Ramos (cell line): ENCODE measurements around the gene RGPD8.
"Not testable (repeated sequence)": the region's sequence is repeated elsewhere in the genome, so short reads cannot be mapped to it uniquely, and the experiment has no call there.

ENCODE experiments used
- in situ Hi-C: fragments of 300-500 bp; cut with MboI; formaldehyde crosslinking; loops from one replicate; pipeline ENCODE4 v1.14.3; 2022; ENCODE audit warnings: low sequenced_read_pairs; ENCODE audit not compliant: unreplicated experiment

Gene RGPD8

DNA sequence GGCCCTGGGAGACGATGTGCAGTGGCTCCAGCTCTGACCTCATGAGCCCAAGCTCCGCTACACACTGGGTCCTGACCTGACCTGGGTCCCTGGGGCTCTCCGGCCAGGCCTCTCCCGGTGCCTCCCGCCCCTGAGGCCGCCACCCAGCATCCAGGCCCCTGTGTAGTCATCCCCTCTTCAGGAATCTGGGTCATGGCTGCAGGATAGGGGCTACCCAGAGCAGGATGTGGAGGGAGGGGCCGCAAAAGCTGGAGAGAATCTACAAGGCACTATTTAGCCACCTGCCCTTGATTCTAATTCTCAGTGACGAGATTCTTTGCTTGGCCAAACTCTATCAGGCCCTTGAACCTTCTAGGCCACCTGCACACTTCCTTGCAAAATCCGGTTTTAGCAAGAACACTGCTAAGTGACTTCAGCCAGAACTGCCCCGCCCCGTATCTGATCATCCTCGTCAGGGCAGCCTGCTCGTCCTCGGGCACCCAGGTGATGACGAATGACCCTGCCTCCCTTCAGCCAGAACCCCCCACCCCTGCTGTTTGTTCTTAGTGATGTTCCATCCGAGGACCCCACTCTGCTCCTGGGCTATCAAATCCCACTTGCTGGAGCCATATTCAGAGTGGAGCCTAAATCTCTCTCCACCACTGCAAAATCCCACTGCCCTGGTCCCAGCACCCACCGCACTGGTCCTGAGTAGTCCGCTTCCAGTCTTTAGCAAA lies 2.4 kb upstream of the RGPD8 start:
- in situ Hi-C loops, result not testable (repeated sequence)

DNA sequence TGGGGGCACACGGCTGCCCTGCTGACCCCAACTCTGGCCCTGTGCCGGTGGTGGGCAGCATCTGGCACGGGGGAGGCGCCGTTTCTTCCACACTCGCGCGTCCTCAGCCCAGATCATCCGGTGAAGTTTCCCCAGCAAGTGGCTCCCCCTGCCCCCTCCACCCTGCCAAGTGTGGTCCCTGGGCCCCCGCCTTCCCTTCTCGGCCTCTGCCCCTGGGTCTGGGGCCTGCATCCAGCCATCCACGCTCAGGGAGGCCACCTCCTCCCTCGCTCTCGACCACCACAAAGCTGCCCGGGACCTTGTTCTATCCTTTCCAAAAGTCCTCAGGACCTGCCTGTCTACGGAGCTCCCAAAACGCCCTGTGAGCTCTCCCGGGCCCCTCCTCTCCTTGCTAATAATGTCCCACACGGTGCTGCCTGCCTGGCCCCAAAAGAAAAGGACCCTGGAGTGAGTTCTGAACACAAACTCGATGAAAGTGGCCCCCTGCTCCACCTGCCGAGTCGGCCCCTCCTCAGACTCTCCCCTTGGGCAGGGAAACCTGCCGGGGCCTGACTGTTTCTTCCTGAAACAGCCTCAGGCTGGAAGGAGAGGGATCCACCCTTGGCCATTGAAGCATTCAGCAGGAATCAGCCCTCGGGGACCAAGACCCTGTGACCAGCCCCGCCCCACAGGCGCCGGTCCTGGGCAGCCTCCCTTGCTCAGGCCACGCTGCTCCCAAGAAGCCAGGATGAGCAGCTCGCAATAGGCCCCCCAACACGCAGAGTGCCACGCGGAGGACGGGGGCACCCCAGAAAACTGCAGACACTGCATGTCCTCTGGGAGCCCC lies 1.7 kb upstream of the RGPD8 start:
- in situ Hi-C loops, result not testable (repeated sequence)

DNA sequence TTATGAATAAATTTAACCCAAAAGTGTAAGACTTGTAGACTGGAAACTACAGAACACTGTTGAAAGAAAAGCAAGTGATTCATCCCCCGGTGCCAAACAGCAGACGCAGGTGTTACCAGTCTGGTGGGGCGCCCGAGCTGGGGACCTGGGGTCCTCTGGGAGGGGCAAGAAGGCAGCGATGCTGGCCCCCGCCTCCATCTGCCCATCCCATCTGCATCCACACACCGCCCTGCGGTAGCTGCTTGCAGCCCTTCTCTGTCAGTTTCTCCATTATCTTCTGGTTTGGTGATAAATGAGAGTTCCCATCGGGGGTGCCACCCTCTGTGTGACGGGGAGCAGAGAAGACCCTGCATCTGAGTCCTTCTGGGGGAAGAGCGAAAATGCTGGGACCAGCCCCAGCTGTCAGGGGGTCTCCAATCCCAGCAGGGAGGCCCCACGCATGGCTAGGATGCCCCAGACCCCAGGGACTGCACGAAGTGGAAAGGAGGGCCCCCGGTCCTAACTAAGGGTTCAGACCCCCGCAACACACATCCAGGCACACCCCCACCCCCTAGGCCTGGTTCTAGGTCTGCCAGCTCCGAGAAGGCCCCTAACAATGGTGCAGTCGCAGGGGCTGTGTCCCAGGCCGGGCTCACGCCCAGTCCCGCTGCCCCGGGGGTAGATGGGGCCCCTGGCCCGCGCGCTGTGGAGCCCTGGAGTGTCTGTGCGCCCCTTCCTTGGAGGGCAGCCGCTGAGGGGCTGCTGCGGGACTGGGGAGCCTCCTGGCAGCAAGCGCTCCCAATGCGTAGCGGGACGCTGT lies 686 bp upstream of the RGPD8 start:
- in situ Hi-C loops, result no loop called here

DNA sequence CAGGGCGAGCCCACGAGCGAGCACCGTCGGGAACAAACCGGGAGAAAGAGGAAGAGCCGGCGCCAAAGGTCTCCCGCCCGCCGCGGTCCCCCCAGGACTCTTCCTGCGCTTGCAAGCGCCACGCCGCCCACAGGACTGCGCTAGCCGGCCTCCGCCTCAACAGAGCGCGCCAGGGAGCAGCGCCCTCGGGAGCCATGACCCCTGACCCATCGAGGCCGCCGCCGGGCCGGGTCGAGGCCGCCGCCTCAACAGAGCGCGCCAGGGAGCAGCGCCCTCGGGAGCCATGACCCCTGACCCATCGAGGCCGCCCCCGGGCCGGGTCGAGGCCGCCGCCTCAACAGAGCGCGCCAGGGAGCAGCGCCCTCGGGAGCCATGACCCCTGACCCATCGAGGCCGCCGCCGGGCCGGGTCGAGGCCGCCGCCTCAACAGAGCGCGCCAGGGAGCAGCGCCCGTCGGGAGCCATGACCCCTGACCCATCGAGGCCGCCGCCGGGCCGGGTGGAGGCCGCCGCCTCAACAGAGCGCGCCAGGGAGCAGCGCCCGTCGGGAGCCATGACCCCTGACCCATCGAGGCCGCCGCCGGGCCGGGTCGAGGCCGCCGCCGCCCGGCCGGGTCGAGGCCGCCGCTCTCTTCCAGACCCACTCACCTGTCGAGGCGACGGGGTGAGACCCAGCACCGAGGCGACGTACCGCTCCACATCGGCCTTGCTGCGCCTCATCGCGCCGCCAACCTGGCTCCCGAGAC lies 538 bp downstream of the RGPD8 start:
- in situ Hi-C loops, result not testable (repeated sequence)

DNA sequence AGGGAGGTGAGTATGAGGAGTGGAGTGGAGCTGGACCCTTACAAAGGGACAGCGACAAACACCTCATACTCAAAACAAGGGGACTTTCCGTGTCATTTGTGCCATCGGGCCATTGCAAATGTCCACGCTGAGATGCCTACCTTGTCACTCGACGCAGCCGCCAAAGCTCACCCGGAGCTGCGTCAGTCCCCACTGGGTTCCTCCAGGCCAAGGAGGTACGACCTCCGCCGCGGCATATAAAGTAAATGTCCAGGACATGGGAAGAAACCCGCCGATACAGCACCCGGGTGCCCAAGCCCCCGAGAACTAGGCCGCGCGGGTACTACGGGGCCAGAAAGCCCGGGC lies 1.1 kb downstream of the RGPD8 start:
- in situ Hi-C loops, result not testable (repeated sequence)

DNA sequence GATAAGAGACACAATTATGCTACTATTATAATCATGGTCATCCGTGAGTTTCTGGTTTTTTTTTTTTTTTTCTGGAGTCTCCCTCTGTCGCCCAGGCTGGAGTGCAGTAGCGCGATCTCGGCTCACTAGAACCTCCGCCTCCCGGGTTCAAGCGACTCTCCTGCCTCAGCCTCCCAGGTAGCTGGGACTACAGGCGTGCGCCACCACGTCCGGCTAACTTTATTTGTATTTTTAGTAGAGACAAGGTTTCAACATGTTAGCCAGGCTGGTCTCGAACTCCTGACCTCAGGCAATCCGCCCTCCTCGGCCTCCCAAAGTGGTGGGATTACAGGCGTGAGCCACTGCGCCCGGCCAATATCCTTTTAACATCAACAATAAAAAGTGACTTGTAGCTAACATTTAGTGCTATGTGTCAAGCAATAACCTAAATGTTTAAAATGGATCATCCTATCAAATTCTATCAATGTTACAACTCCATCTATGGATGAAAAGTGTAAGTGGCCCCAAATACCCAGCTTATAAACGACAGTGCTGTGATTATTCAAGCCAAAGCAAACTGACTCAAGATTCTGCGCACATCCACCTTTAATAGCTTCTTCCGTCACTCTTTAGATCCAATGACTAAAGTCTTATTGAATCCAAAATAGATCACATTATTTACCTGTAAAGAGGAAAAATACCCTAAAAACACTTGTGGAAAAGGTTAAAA lies 1.7 kb downstream of the RGPD8 start:
- in situ Hi-C loops, result not testable (repeated sequence)

DNA sequence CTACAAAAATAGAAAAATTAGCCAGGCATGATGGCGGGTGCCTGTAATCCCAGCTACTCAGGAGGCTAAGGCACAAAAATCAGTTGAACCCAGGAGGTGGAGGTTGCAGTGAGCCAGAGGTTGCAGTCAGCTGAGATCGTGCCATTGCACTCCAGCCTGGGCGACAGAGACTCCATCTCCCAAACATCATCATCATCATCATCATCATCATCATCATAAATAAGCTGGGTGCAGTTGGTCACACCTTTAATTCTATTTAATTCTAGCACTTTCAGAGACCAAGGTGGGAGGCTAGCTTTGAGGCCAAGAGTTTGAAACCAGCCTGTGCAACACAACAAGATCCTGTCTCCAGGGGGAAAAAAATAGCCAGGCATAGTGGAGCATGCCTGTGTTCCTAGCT lies 8.9 kb downstream of the RGPD8 start:
- in situ Hi-C loops, result not testable (repeated sequence)

DNA sequence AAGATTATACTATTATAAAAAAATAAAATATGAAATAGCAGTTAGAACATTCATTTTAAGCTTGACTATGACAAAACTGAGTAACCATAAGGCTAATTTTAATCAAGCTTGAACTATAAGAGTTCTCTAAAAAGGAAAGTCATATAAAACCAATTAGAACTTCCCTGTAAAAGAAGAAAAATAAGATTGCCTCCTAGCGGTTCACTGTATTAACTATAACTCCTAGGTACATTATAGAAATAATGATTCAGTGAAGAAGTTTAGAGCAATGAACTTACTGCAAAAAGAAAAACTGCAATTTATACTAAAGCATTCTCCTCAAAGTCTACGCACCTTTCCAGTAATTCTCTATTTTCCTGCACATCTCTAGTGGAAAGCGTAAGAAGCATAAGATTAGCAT lies 16.6 kb downstream of the RGPD8 start:
- in situ Hi-C loops, result not testable (repeated sequence)

DNA sequence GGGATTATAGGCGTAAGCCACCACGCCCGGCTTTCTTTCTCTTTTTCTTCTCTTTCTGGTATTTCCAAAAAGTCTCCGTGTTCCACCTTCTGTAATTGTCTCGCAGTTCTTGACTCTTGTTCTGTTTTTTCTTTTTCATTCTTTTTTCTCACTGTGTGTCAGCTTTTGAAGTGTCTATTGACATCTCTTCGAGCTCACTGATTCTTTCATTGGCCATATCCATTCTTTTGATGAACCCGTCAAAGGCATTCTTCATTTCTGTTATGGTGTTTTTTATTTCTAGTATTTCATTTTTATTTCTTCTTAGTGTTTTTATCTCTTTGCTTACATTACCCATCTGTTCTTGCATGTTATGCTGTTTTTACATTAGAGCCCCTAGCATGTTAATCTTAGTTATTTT lies 73.4 kb downstream of the RGPD8 start:
- in situ Hi-C loops, result not testable (repeated sequence)

DNA sequence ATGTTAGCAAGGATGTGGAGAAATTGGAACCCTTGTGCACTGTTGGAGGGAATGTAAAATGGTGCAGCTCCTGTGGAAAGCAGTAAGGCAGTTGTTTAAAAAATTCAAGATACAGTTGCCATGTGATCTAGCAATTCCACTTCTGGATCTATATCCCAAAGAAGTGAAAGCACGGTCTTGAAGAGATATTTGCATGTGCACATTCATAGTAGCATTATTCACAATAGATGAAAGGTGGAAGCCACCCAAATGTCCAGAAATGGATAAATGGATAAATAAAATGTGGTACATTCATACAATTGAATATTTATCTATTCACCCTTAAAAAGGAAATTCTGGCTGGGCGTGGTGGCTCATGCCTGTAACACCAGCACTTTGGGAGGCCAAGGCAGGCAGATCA lies 79.1 kb downstream of the RGPD8 start:
- in situ Hi-C loops, result not testable (repeated sequence)

DNA sequence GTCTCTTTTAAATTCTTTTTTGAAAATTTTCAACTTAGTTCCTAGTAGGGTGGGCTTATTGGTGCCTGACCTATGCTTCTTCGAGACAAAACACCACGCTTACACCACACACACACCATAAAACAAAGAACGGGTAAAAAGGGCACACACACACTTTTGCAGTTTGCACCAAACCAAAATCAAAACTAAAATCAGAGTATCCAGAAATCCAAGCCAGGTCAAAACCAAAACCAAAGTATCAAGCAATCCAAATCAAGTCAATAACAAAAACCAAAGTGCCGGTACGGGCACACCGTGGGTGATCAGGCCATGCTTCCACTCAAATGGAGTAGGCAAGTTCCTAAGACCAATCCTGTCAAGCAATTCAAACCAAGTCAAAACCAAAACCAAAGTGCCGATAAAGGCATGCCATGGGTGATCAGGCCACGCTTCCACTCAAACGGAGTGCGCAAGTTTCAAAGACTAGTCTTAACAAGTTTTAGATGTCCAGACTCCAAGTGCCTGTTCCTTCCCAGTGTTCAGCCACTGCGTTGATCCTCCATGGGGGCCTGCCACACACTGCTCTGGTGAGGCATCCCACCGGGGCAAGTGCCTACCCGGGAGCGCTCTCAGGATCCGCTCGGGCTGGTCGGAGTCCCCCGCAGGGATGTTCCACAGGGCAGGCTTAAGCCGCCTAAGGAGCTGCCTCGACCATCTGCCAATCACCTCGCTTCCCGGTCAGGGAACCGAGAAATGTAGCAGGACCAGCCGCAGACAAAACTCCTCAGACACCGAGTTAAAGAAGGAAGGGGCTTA lies 80.4 kb downstream of the RGPD8 start:
- in situ Hi-C loops, result not testable (repeated sequence)

DNA sequence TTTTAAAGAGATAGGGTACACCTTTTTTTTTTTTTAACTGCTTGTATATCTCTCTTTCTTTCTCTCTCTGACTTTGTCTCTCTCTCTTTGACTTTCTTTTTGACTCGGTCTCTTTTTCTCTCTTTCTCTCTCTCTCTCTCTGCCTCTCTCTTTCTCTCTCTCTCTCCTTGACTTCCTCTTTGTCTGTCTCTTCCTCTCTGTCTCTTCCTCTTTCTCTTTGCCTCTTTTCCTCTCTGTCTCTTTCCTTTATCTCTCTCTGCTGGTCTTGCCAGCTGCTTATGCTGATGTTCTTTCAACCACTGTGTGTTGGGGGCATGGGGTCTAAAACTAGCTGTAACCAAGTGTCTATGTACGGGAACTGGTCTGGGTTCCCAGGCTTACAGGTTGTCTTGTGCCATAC lies 81.2 kb downstream of the RGPD8 start:
- in situ Hi-C loops, result not testable (repeated sequence)

DNA sequence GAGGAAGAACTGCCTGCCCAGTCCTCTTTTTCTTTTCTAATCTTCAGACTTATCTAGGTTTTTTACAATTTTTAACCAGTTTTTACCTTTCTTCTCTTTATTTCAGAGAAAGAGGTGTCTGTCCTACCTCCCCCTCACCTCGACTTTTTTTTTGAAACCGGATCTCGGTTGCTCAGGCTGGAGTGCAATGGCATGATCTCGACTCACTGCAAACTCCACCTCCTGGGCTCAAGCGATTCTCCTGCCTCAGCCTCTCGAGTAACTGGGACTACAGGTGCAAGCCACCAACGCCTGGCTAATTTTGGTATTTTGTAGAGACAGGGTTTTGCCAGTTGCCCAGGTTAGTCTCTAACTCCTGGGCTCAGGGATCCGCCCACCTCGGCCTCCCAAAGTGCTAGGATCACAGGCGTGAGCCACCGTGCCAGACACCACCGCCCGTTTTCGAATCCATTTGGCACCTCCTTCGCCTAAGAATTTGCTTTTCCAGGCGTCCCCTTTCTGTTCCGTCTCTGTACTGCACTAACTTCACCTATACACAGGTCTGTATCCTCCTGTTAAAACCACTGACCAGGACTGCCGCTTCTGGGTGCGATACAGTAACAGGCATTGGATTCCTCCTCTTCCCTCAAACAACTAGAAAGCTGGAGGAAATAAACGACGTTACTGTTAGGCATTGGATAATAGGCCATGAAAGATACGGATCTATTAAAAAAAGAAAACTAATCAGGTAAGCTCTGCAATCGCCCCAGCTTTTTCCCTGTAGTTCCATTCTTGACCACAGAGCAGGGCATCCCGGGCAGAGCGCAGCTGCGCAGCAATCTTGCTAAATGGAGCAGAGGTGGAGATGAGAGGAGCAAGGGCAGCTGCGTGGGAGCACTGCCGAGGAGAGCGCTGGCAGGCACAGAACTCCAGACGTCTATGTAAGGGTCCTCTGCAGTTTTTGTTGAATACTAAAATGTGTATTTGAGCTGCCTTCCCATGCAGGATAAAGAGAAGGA lies 88.1 kb downstream of the RGPD8 start:
- in situ Hi-C loops, result no loop called here

DNA sequence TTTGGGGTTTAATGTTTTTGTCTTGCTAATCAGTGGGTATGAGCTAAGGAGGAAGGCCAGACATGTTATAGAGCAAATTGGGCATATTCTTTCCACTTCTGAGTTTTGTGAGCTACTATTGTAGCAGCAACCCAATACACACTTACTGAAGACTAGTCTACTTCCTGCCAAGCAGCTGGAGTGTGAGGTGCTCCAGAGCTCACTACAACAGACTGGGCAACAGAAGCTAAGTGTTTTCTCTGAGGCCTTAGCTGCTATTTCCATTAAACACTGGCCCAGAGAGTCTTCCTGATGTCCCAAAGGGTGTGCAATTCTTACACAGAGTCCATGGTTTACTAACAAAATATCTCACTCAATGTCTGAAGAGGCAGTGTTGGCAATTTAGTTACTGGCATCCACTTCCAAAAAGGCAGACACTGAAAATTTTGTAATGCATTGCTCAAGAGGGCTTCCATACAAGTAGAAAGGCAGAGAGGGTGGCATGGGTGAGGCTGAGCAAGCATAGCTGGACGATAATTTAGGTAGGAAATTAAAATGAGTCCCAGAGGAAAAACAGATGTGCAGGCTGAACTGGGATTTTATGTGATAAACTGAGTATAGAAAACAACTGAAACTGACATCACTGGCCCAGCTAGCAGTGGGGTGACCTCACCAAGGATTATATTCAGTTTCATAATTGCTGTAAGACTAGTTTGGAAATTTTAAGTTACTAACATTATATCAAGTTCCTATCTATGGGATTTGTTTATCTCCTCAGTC lies 89.4 kb downstream of the RGPD8 start:
- in situ Hi-C loops, result no loop called here

DNA sequence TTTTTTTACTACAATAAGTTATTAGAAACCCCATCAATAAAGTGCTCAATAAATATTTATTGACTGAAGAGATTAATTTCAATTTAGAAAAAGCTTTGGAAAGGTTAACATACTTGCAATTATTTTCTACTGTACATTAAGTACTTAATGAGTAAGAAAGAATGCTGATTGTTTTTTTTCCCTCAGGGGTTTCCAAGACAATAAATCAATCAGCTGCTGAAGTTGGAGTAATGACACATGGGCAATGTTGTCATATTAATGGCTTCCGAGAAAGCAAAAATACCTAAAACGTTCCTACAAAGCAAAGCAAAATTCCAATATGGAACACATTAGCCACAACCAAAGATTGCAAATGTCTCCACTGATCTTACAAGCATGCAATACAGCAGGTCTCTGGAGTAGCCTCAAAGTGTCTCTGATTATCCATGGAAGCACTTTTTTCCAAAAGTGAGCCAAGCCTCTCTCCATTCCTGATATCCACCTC lies 91.3 kb downstream of the RGPD8 start:
- in situ Hi-C loops, result no loop called here

DNA sequence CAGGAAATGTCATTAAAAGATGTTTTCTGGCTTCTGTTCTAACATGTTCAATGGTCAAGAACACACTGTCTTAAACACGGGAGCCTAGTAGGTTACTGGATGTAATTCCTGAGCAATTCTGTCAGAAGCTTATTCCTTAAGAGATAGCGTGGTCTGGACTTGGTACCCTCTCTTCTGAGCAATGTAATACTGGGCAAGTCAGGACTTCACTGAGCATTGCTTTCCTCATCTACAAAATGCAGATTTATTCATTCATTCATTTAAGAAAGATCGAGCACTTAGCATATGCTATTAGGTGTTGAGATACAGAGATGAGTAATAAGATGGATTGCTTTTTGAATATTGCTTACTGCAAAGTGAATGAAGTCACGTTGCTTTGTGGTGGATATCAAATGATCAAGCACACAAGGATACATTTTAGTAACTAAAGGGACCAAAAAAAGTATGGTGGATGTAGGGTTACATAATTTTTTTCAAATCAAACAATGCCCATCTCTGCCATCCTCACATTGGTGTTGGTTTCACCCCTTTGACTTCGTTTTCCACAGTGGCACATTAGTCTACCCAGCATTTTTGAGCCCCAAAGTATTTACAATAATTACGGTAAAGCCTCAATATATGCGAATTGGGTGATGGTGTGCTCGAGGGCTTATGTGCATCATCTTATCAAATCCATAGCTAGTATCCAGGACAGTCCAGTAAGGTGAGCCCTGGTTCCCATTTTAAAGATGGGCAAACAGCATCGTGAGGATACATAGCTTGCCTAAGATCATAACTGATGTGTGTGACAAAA lies 92.8 kb downstream of the RGPD8 start:
- in situ Hi-C loops, result no loop called here
